Endothelial cell of umbilical vein (primary cell): Measurements from ENCODE around the gene TMPRSS13. TPM values are rescaled to one million over a fixed set of nuclear protein-coding genes. Genes with fewer than 3 reads are reported as not detected.

Experiments
- BruUV-seq: library from RNA; stranded (reverse); fragments of 400-500 nt; replicated peaks from 2 replicates; lab custom pipeline; 2021; lab: Mats Ljungman, UMichigan
- CTCF ChIA-PET: fragments of 300-600, 350-600 bp; sonication (Branson Sonifier 250); formaldehyde crosslinking; loops from one replicate; lab custom pipeline; 2021; ENCODE audit warnings: antibody characterized with exemption, inconsistent platforms; lab: Charles Lee
- POLR2A ChIA-PET: fragments of 300-600, 350-600 bp; sonication (Branson Sonifier 250); formaldehyde crosslinking; loops from one replicate; lab custom pipeline; 2021; ENCODE audit warnings: antibody characterized with exemption, inconsistent platforms; lab: Charles Lee
- DNase-seq: peaks from one replicate; pipeline ENCODE4 v3.0.0-alpha.2; 2011; ENCODE audit warnings: low read depth, low spot score
- FAIRE-seq: peaks from 2 replicates; lab custom pipeline; 2011; peaks lifted over from hg19 to GRCh38; lab: Jason Lieb, UNC
- H2AFZ ChIP-seq: 2 replicates; pipeline ENCODE4 v1.6.0; 2012; ENCODE audit warnings: low read depth, low read length, control low read depth, inconsistent platforms
- H3K27ac ChIP-seq: 2 replicates; pipeline ENCODE4 v1.5.1; 2011; ENCODE audit warnings: low read depth, mild to moderate bottlenecking, control low read depth, low read length, moderate library complexity; ENCODE audit not compliant: insufficient read depth
- H3K27me3 ChIP-seq, 2 experiments: 2 replicates each; pipeline versions ENCODE4 v1.6.0 to v1.6.1; 2011; ENCODE audit warnings: low read length in 2 of 2, mixed read lengths in 1 of 2; ENCODE audit not compliant: control insufficient read depth in 2 of 2, insufficient read depth in 2 of 2
- H3K36me3 ChIP-seq, 2 experiments: 2 replicates in 1 of 2; 3 replicates in 1 of 2; pipeline ENCODE4 v1.5.1; 2011; ENCODE audit warnings: low read length in 2 of 2, mild to moderate bottlenecking in 1 of 2, moderate library complexity in 1 of 2; ENCODE audit not compliant: control insufficient read depth in 2 of 2, insufficient read depth in 2 of 2; ENCODE audit errors: extremely low read depth in 1 of 2
- H3K4me1 ChIP-seq: 3 replicates; pipeline ENCODE4 v1.5.1; 2011; ENCODE audit warnings: mild to moderate bottlenecking, low read length; ENCODE audit not compliant: control insufficient read depth, insufficient read depth; ENCODE audit errors: extremely low read depth
- H3K4me2 ChIP-seq: 2 replicates; pipeline ENCODE4 v1.6.1; 2011; ENCODE audit warnings: low read length, control low read depth, mixed read lengths; ENCODE audit not compliant: insufficient read depth
- H3K4me3 ChIP-seq, 3 experiments: fragments of 200-600 bp in 1 of 3; sonication (generic), shearing (Covaris generic) in 1 of 3; replicated peaks in 1 of 3; 2 replicates each; pipeline ENCODE4 v1.5.1; 2011 to 2016; ENCODE audit warnings: control low read depth in 3 of 3, low read length in 3 of 3, mild to moderate bottlenecking in 2 of 3, inconsistent platforms in 1 of 3, low read depth in 1 of 3, moderate library complexity in 1 of 3; ENCODE audit not compliant: insufficient read depth in 1 of 3
- H3K79me2 ChIP-seq: 2 replicates; pipeline ENCODE4 v1.6.0; 2012; ENCODE audit warnings: low read length, inconsistent platforms; ENCODE audit not compliant: control insufficient read depth, insufficient read depth
- H3K9ac ChIP-seq: replicated peaks from 2 replicates; pipeline ENCODE3; 2011; ENCODE audit warnings: low read length, control low read depth; ENCODE audit not compliant: insufficient read depth; ENCODE audit errors: extremely low read depth
- H3K9me1 ChIP-seq: replicated peaks from 3 replicates; pipeline ENCODE4 v1.6.0; 2011; ENCODE audit warnings: mild to moderate bottlenecking, low read length; ENCODE audit not compliant: control insufficient read depth, insufficient read depth; ENCODE audit errors: extremely low read depth
- H3K9me3 ChIP-seq: replicated peaks from 2 replicates; pipeline ENCODE4 v1.5.1; 2012; ENCODE audit warnings: low read length, inconsistent platforms; ENCODE audit not compliant: control insufficient read depth, insufficient read depth
- H4K20me1 ChIP-seq: replicated peaks from 2 replicates; pipeline ENCODE3; 2011; ENCODE audit warnings: mild to moderate bottlenecking, low read length; ENCODE audit not compliant: control insufficient read depth, insufficient read depth; ENCODE audit errors: extremely low read depth
- EZH2 ChIP-seq: IDR thresholded peaks from 2 replicates; pipeline ENCODE4 v1.6.1; 2012; ENCODE audit warnings: borderline replicate concordance, low read depth, mild to moderate bottlenecking, moderate library complexity, low read length, inconsistent platforms; ENCODE audit not compliant: severe bottlenecking
- JUN ChIP-seq: IDR thresholded peaks from 2 replicates; pipeline ENCODE4 v1.6.1; 2011; ENCODE audit warnings: borderline replicate concordance, low read depth; ENCODE audit not compliant: insufficient read length, insufficient read depth
- MYC ChIP-seq: IDR thresholded peaks from one replicate; pipeline ENCODE4 v1.6.1; 2011; ENCODE audit warnings: mild to moderate bottlenecking, low read depth, low read length
- POLR2A ChIP-seq: IDR thresholded peaks from 2 replicates; pipeline ENCODE4 v1.6.1; 2012; ENCODE audit warnings: low read depth, mild to moderate bottlenecking, control low read depth, low read length
- POLR2AphosphoS5 ChIP-seq: IDR thresholded peaks from 2 replicates; pipeline ENCODE4 v1.6.1; 2012; ENCODE audit warnings: low read depth, mild to moderate bottlenecking, control low read depth, low read length, moderate library complexity; ENCODE audit not compliant: insufficient read depth
- dilution Hi-C: fragments of 300-500 bp; cut with MboI; formaldehyde crosslinking; loops from one replicate; pipeline ENCODE4 v1.15.0; 2019; ENCODE audit warnings: low sequenced_read_pairs; ENCODE audit not compliant: extremely low pct_ligation_motif_present
- intact Hi-C: fragments of 100-400 bp; cut with micrococcal nuclease; formaldehyde crosslinking; loops from one replicate; pipeline ENCODE4 v1.10.0; 2022
- polyA plus RNA-seq, 4 experiments: library from polyadenylated mRNA; depleted of rRNA in 3 of 4; stranded (reverse) in 3 of 4; unstranded in 1 of 4; fragments of >200 nt; gene quantifications; 2 replicates each; pipeline versions ENCODE4 v1.2.1 to v1.2.3, GENCODE V29; 2011 to 2012; ENCODE audit warnings: missing spikeins in 1 of 4
- total RNA-seq: library from RNA; stranded (reverse); gene quantifications from 2 replicates; pipeline ENCODE4 v1.2.3, GENCODE V29; 2021
- TF ChIP-seq, protein P1 (sequence below): IDR thresholded peaks from 2 replicates; pipeline ENCODE4 v1.6.1; 2011; ENCODE audit not compliant: insufficient read depth, insufficient read length
- TF ChIP-seq, protein P2 (sequence below), 2 donors: IDR thresholded peaks; 1 replicate in 1 of 2; 2 replicates in 1 of 2; pipeline ENCODE4 v1.5.1; 2011; ENCODE audit warnings: low read length in 2 of 2, mild to moderate bottlenecking in 2 of 2, moderate library complexity in 2 of 2, control low read depth in 1 of 2, inconsistent platforms in 1 of 2, low read depth in 1 of 2; ENCODE audit not compliant: insufficient read depth in 1 of 2; ENCODE audit errors: extremely low read depth in 1 of 2

The TMPRSS13 gene
- total and polyA plus RNA-seq, 2 donors (not counting 3 experiments of a cell fraction or from before 2014, with no cell fraction given), result 0.22 to 0.46 TPM

DNA sequence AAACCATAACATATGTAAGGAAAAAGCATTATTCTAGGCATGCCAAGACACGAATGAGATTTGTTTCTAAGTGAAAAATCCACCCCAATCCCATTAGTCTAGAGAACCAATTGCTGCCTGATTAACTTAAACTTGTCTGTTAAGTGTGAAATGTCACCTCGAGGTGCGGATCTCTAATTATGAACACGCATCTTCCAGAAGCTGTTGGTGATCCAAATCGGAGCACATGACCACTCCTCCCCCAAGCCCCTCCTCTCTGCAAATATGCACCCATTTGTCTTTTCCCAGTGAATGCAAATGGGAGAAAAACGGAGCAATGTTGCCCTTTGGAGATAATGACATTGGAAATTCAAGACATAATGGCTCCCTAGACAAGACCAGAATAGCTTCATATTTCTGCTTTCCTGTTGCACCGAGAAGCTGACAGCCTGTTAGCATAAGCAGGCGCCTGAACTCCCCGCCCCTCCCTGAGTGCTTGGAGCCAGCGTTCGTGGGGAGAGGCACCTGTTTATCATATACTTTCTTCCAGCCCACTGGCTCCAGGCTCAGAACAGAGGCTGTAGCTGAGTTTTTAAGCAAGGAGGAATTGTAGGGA is 46.8 kb downstream of the TMPRSS13 start:
- no peaks in the 10 kb centered on the region for H3K9me1 ChIP-seq
- POLR2A ChIA-PET, result no interaction called here
- no peak for DNase-seq
- CTCF ChIA-PET, result interaction anchor here (0.7 to 1.1 kb wide), 3 partner anchors 9 to 64 kb away, joined by 3 to 4 read pairs (median 3); no protein-coding TSS in a partner anchor
- H3K4me2 ChIP-seq, result no peak overlapping the region
- H3K27ac ChIP-seq, result no peak overlapping the region
- no peak overlapping the region for H3K9ac ChIP-seq
- TF ChIP-seq POLR2A, result no peak
- TF ChIP-seq, protein P1, sequence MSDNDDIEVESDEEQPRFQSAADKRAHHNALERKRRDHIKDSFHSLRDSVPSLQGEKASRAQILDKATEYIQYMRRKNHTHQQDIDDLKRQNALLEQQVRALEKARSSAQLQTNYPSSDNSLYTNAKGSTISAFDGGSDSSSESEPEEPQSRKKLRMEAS, result no peak
- TF ChIP-seq, protein P2, sequence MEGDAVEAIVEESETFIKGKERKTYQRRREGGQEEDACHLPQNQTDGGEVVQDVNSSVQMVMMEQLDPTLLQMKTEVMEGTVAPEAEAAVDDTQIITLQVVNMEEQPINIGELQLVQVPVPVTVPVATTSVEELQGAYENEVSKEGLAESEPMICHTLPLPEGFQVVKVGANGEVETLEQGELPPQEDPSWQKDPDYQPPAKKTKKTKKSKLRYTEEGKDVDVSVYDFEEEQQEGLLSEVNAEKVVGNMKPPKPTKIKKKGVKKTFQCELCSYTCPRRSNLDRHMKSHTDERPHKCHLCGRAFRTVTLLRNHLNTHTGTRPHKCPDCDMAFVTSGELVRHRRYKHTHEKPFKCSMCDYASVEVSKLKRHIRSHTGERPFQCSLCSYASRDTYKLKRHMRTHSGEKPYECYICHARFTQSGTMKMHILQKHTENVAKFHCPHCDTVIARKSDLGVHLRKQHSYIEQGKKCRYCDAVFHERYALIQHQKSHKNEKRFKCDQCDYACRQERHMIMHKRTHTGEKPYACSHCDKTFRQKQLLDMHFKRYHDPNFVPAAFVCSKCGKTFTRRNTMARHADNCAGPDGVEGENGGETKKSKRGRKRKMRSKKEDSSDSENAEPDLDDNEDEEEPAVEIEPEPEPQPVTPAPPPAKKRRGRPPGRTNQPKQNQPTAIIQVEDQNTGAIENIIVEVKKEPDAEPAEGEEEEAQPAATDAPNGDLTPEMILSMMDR (IDR thresholded peaks at IDR 0.05; ENCODE audit: extremely low read depth in 1 of 2, insufficient read depth in 1 of 2, low read depth in 1 of 2, low read length in 2 of 2), result no peak
- no peak for TF ChIP-seq MYC
- no peak for TF ChIP-seq EZH2
- no peak for TF ChIP-seq JUN
- TF ChIP-seq POLR2AphosphoS5, result no peak
- peaks cover 33 to 43% of the 10 kb centered on the region in 2 experiments for H3K27me3 ChIP-seq
- intact Hi-C loops (no loop called here), dilution Hi-C loops (no loop called here)
- H3K36me3 ChIP-seq, result no peaks in the 10 kb centered on the region
- H3K4me1 ChIP-seq, result no peaks in the 10 kb centered on the region
- H4K20me1 ChIP-seq, result no peaks in the 10 kb centered on the region
- H3K9me3 ChIP-seq, result no peaks in the 10 kb centered on the region
- BruUV-seq, result no TSS peak
- no peak overlapping the region for H3K4me3 ChIP-seq
- H3K79me2 ChIP-seq, result no peaks in the 10 kb centered on the region
- H2AFZ ChIP-seq, result no peak overlapping the region
- no peak for FAIRE-seq
